Upper lobe of right lung (tissue), 1 donor: ENCODE results near the gene KCNK15. TPM values are rescaled to one million over a fixed set of nuclear protein-coding genes. Genes with fewer than 3 reads are reported as not detected.

Source experiments
- ATAC-seq: fragments of 200-7000 bp; cut with Tn5 transposase; one replicate; pipeline ENCODE4 v1.9.1; 2020; ENCODE audit warnings: mild to moderate bottlenecking, moderate library complexity
- DNase-seq: peaks from one replicate; pipeline ENCODE4 v3.0.0-alpha.2; 2020
- H3K27ac ChIP-seq: fragments of 200-600 bp; one replicate; pipeline ENCODE4 v1.8.0; 2022
- H3K27me3 ChIP-seq: fragments of 200-600 bp; one replicate; pipeline ENCODE4 v1.8.0; 2022; ENCODE audit warnings: mild to moderate bottlenecking
- H3K36me3 ChIP-seq: fragments of 200-600 bp; one replicate; pipeline ENCODE4 v1.8.0; 2022
- H3K4me1 ChIP-seq: fragments of 200-600 bp; one replicate; pipeline ENCODE4 v1.8.0; 2022
- H3K4me3 ChIP-seq: fragments of 200-600 bp; one replicate; pipeline ENCODE4 v1.8.0; 2022; ENCODE audit warnings: mild to moderate bottlenecking
- H3K9me3 ChIP-seq: fragments of 200-600 bp; one replicate; pipeline ENCODE4 v1.8.0; 2022
- CTCF ChIP-seq: fragments of 200-600 bp; IDR thresholded peaks from one replicate; pipeline ENCODE4 v1.8.0; 2022; ENCODE audit warnings: antibody characterized with exemption
- intact Hi-C: fragments of 100-400 bp; cut with DNase I; formaldehyde crosslinking; loops from one replicate; pipeline ENCODE4 v1.11.0; 2022
- total RNA-seq: library from RNA; stranded (reverse); fragmentation: NEBNext Ultra II Directional; extraction: Animal tissue kit (Norgen Biotek cat#: 25700); gene quantifications from one replicate; pipeline ENCODE4 v1.2.1, GENCODE V29; 2021
- donor health status: DM: no; HTN: yes; CAD: no; lungs with severe emphysema.

The KCNK15 gene
- total RNA-seq, 1 donor from 2014 or later = 1.1 TPM

GRCh38 chr20:44711237-44711636 lies 34.4 kb upstream of the KCNK15 start:
- DNase-seq (no peak), ATAC-seq (peak; percentile 55)
- peak overlapping the region; percentile 58 for H3K27ac ChIP-seq

GRCh38 chr20:44714102-44714700 lies 31.5 kb upstream of the KCNK15 start:
- H3K4me1 ChIP-seq = peaks cover 20% of the 10 kb centered on the region
- H3K9me3 ChIP-seq = no peaks in the 10 kb centered on the region
- H3K36me3 ChIP-seq = no peaks in the 10 kb centered on the region
- peak; percentile 52 for ATAC-seq
- H3K4me3 ChIP-seq = peak overlapping the region; percentile 43
- no peak for TF ChIP-seq CTCF
- DNase-seq = no peak
- intact Hi-C loops = no loop called here
- H3K27me3 ChIP-seq = no peaks in the 10 kb centered on the region
- H3K27ac ChIP-seq = peak overlapping the region; percentile 86

More at GRCh38 chr20:44711237-44711636, 34.4 kb upstream of the KCNK15 start:
- no peaks in the 10 kb centered on the region for H3K36me3 ChIP-seq
- intact Hi-C loops = no loop called here
- peaks cover 20% of the 10 kb centered on the region for H3K4me1 ChIP-seq
- no peak overlapping the region for H3K4me3 ChIP-seq
- TF ChIP-seq CTCF = no peak
- no peaks in the 10 kb centered on the region for H3K27me3 ChIP-seq
- no peaks in the 10 kb centered on the region for H3K9me3 ChIP-seq

- no peaks in the 10 kb centered on the region for H3K36me3 ChIP-seq
- DNase-seq = peak; percentile 92
- no peaks in the 10 kb centered on the region for H3K27me3 ChIP-seq
- H3K4me3 ChIP-seq = peak within 1 kb of the TSS; percentile 43
- peak within 1 kb of the TSS; percentile 86 for H3K27ac ChIP-seq
- H3K9me3 ChIP-seq = no peaks in the 10 kb centered on the region
- intact Hi-C loops = no loop called here
- TF ChIP-seq CTCF = no peak
- peaks cover 20% of the 10 kb centered on the region for H3K4me1 ChIP-seq
- ATAC-seq = peak; percentile 85
These were observed 30.8 kb upstream of the KCNK15 start, which contains the start of gene CCN5 for GRCh38 chr20:44714701-44715498. Gene CCN5, plus strand, starts transcription at chr20:44715369. Its CDS starts 22 bp downstream, at chr20:44715391.

GRCh38 chr20:44715499-44716308 lies 30.0 kb upstream of the KCNK15 start:
- no peaks in the 10 kb centered on the region for H3K9me3 ChIP-seq
- intact Hi-C loops = no loop called here
- no peak for ATAC-seq
- H3K27me3 ChIP-seq = no peaks in the 10 kb centered on the region
- peak overlapping the region; percentile 86 for H3K27ac ChIP-seq
- no peaks in the 10 kb centered on the region for H3K36me3 ChIP-seq
- no peak for DNase-seq
- peaks cover 18% of the 10 kb centered on the region for H3K4me1 ChIP-seq
- peak overlapping the region; percentile 43 for H3K4me3 ChIP-seq
- no peak for TF ChIP-seq CTCF

GRCh38 chr20:44716309-44717106 lies 29.2 kb upstream of the KCNK15 start:
- Histone ChIP-seq H3K36me3 (no peaks in the 10 kb centered on the region), H3K27me3 (no peaks in the 10 kb centered on the region), H3K4me1 (peaks cover 17% of the 10 kb centered on the region), H3K27ac (peak overlapping the region; percentile 86), H3K4me3 (peak overlapping the region; percentile 43), H3K9me3 (no peaks in the 10 kb centered on the region)
- no peak for TF ChIP-seq CTCF
- DNase-seq (no peak), ATAC-seq (no peak)
- intact Hi-C loops = no loop called here
